GM21825 (cell line): Measurements from ENCODE around the gene PGBD5.
"Not testable (repeated sequence)": the region's sequence is repeated elsewhere in the genome, so short reads cannot be mapped to it uniquely, and the experiment has no call there.

ENCODE experiments used
- ATAC-seq: cut with Tn5 transposase; IDR thresholded peaks from one replicate; pipeline ENCODE4 v1.9.1; 2021; ENCODE audit warnings: mild to moderate bottlenecking, moderate library complexity; ENCODE audit not compliant: unreplicated experiment

The PGBD5 gene, protein sequence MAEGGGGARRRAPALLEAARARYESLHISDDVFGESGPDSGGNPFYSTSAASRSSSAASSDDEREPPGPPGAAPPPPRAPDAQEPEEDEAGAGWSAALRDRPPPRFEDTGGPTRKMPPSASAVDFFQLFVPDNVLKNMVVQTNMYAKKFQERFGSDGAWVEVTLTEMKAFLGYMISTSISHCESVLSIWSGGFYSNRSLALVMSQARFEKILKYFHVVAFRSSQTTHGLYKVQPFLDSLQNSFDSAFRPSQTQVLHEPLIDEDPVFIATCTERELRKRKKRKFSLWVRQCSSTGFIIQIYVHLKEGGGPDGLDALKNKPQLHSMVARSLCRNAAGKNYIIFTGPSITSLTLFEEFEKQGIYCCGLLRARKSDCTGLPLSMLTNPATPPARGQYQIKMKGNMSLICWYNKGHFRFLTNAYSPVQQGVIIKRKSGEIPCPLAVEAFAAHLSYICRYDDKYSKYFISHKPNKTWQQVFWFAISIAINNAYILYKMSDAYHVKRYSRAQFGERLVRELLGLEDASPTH

GRCh38 chr1:230426246-230427093 is at the start of gene PGBD5:
PGBD5 (minus strand) TSS chr1:230426332; CDS start chr1:230425928, 404 bp downstream.
- ATAC-seq, result peak; percentile 80

DNA sequence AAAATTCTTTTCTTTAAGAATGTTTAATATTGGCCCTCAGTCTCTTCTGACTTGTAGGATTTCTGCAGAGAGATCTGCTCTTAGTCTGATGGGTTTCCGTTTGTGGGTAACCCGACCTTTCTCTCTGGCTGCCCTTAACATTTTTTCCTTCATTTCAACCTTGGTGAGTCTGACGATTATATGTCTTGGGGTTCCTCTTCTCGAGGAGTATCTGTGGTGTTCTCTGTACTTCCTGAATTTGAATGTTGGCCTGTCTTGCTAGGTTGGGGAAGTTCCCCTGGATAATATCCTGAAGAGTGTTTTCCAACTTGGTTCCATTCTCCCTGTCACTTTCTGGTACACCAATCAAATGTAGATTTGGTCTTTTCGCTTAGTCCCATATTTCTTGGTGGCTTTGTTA is 48.8 kb upstream of the PGBD5 start:
- ATAC-seq, result not testable (repeated sequence)

- not testable (repeated sequence) for ATAC-seq
Measured at GRCh38 chr1:230470750-230471149, 44.6 kb upstream of the PGBD5 start.

DNA sequence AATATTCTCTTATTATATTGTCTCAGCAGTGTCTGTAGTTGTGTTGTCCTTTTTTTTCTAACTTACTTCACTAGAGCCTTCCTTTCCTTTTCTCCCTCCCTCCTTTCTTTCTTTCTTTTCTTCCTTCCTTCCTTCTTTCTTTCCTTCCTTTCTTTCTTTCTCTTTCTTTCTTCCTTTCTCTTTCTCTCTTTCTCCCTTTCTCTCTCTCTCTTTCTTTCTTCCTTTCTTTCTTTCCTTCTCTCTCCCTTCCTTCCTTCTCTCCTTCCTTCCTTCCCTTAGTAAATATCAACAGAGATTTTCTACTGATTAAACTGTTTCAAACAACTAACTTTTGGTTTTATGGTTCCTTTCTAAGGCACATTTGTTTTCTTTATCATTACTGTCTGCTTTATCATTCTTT is 43.1 kb upstream of the PGBD5 start:
- ATAC-seq, result no peak

DNA sequence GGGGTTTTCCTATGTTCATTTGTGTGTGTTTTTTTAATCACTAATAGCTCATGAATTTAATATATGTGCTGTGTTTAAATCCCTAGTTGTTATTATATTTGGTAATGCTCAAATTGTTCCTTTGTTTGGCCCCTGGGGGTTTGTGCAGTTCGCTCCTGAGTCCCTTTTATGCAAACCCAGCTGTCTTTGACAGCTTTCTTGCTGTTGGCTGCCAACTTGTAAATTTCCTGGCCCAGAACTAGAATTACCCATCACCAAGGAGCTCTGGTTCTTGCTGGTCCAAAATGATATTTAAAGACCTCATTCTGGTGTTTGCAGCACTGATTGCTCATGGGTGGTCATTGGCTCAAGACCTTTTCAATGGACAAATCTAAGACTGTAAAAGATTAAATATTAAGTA is 39.6 kb upstream of the PGBD5 start:
- ATAC-seq, result no peak

- no peak for ATAC-seq
Measured at GRCh38 chr1:230464671-230465070, 38.5 kb upstream of the PGBD5 start.

DNA sequence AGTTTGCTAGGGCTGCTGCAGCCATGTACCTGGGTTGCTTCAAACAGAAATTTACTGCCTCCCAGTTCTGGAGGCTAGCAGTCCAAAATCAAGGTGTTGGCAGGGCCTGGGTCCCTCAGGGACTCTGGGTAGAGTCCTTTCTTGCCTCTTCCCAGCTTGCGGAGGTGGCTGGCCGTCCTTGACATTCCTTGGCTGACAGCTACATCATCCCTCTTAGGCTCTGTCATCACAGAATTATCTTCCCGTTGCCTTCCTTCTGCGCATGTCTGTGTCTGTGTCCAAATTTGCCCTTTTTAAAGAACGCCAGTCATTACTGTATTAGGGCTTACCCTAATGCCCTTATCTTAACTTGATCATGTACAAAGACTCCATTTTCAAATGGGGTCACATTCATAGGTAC is 37.6 kb upstream of the PGBD5 start:
- no peak for ATAC-seq

GRCh38 chr1:230463326-230463725 is 37.2 kb upstream of the PGBD5 start:
- ATAC-seq, result no peak

GRCh38 chr1:230459465-230459864 is 33.3 kb upstream of the PGBD5 start:
- ATAC-seq, result no peak

- ATAC-seq, result no peak
Measured at GRCh38 chr1:230458509-230458908, 32.4 kb upstream of the PGBD5 start.

- ATAC-seq, result no peak
Measured at GRCh38 chr1:230456478-230456877, 30.3 kb upstream of the PGBD5 start.

DNA sequence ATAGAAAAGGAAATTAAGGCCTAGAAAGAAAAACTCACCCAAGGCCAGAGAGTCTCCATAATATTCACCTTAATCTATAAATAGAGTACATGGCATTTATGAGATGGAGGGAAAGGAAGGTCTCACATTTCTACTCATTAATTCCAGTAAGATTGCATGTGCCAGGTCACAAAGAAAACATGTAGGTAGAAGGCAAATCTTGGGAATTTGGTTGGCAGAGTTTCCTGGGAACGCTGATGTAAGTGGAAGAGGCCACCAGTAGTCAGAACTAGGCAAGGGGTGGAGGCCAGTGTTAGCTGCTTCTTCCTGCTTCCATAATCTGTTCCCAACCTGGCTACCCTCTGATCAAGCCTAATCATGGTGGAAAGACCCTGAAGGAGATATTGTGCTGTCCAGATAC is 29.2 kb upstream of the PGBD5 start:
- ATAC-seq, result no peak

DNA sequence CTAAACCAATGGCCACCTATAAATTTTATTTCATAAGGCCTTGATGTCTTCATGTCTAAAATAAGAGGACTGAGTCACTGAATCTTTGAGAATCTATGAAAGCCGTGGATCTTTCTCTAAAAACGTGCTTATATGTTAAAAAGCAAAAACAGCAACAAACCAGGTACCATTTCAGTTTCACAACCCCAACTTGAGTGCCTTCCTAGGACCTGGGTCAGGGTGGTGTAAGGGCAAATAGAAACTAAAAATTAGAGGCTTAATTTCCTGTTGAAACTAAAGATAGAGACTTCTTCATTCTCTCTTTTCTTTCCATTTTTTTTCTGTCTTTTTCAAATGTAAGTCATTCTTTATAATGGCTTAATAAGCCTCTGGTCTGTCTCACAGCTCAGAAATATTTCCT is 27.2 kb upstream of the PGBD5 start:
- no peak for ATAC-seq

GRCh38 chr1:230441183-230442029 is 15.3 kb upstream of the PGBD5 start:
- ATAC-seq, result no peak

DNA sequence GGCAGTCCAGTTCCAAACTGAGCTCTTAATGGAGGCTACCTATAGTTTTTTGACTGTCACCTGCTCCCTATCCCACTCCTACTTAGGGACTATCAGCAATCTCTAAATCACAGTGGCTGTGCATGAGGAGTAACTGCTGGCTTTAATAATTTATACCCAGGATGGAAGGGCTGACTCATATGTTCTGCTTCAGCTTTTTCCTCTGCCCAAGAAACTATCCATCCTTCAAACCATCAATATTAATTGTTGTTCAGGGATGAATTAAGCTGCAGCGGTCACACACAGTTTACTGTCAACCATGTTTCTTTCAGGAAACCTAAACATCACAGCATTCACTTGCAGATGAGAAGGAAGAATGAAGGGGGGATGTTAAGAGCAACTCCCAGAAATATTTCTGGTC is 9.0 kb upstream of the PGBD5 start:
- no peak for ATAC-seq

DNA sequence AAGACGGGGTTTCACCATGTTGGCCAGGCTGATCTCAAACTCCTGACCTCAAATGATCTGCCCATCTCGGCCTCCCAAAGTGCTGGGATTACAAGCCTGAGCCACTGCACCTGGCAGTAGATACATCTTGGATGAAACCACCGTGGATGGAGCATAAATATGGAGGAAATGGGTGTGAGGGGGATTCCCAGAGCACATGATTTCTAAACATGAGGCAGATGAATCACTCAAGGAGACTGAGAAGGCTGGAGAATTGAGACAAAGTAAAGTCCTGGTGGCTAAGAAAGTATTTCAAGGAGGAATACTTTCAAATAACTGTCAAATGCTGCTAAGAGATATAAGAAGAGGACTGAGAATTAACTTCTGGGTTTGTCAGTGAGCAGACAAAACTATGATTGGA is 5.4 kb upstream of the PGBD5 start:
- ATAC-seq, result no peak

- ATAC-seq, result no peak
Measured at GRCh38 chr1:230430499-230430898, 4.4 kb upstream of the PGBD5 start.

DNA sequence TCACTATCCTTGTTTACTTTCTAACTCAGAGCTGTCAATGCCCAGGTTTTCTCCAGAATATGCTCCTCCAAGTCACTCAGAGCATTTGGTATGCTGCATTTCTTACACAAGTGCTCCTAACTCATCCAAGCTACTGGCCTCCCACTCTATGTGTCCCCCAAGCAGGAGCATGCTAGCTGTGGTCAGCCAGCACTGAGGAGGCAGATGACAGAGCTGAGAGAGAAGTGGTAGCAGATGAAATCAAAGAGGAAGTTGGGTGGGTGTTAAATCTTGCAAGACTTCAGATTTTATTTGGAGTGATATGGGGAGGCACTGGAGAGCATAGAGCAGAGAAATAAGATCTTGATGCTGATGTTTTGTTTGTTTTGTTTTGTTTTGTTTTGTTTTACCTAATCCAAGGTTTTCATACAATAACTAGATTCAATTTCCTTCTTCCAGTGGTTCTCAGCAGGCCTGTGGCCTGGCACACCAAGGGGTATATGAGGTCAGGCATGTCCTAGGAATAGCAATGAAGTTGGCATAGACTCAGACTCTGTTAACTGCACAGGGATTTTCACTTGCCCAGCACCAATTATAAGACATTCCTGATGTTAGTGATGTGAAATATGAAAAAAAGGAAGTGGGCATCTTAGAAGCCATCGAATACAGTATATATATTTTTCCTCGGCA is 3.1 kb upstream of the PGBD5 start:
- no peak for ATAC-seq

GRCh38 chr1:230427981-230428380 is 1.8 kb upstream of the PGBD5 start:
- ATAC-seq, result no peak

DNA sequence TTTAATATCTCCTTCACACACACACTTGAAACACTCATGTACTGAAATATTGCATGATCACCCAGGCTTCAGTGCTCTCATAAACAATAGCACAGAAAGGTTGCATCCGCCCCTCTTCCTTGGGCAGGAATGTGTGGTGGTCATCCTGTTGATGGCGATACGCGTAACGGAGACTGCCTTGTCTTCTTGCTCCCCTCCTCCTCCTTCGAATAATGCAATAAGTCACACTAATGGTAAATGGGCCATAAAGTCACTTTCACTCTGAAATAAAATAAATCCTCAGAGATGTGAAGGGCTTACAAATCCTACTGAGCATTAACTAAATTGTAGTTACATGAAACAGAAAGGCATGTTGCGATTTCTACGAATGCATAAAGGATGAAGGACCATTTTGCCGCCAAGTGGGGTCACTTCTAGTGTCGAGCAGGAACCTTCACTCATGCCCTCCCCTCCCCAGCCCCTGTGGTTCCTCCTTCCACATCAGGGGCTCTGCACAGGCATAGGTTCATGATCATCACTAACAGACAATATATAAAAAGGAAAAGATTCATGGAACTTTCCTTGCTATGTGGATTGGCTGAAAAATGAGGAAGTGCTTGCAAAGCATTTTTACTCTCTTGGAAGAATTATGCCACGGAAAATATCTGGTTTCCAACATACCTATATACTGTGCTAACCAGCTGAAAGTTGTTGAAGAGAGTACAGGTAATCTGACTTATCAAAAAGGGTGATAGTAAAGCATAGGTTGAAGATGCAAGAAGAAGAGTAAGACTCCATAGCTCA is 1.2 kb upstream of the PGBD5 start:
- ATAC-seq, result no peak
